DND-41 (cell line): Measurements from ENCODE around the gene LDLRAD2.

Experiments
- EZH2 ChIP-seq: IDR thresholded peaks from 3 replicates; pipeline ENCODE4 v1.6.1; 2012; ENCODE audit warnings: borderline replicate concordance, low read depth, mild to moderate bottlenecking, moderate library complexity, low read length, inconsistent platforms; ENCODE audit not compliant: severe bottlenecking
- TF ChIP-seq, protein P1 (sequence below): IDR thresholded peaks from 2 replicates; pipeline ENCODE4 v1.5.1; 2012; ENCODE audit warnings: borderline replicate concordance, low read length, moderate library complexity, mild to moderate bottlenecking; ENCODE audit not compliant: poor library complexity, severe bottlenecking; ENCODE audit errors: extremely low read depth

DNA sequence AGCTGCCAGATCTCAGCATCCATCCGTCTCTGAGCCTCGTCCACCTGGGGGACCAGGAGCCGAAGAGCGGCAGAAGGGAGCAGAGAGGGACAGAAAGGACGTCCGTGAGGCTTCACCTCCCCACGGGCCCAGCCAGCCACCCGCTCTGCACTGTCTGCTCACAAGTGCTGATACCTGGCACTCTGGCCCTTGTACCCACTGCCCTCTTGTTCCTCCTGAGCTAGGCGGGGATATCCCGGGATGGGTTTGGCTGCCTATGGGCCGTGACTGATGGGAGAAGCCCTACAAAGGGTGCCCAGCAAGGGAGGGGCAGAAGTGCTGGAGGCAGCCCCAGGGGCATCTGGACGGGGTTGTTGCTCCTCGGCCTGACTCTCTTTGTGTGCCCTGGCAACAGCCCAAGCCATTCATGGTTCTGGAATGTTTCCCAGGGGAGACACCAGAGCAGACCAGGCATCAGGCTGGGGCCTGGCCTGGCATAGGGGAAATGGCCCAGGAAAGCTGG lies 57.6 kb downstream of the LDLRAD2 start:
- TF ChIP-seq, protein P1, sequence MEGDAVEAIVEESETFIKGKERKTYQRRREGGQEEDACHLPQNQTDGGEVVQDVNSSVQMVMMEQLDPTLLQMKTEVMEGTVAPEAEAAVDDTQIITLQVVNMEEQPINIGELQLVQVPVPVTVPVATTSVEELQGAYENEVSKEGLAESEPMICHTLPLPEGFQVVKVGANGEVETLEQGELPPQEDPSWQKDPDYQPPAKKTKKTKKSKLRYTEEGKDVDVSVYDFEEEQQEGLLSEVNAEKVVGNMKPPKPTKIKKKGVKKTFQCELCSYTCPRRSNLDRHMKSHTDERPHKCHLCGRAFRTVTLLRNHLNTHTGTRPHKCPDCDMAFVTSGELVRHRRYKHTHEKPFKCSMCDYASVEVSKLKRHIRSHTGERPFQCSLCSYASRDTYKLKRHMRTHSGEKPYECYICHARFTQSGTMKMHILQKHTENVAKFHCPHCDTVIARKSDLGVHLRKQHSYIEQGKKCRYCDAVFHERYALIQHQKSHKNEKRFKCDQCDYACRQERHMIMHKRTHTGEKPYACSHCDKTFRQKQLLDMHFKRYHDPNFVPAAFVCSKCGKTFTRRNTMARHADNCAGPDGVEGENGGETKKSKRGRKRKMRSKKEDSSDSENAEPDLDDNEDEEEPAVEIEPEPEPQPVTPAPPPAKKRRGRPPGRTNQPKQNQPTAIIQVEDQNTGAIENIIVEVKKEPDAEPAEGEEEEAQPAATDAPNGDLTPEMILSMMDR: no peak
- no peak for TF ChIP-seq EZH2
